ENCODE results near the gene GBE1. TPM values are rescaled to one million over a fixed set of nuclear protein-coding genes. Genes with fewer than 3 reads are reported as not detected.
"Not testable (repeated sequence)": the region's sequence is repeated elsewhere in the genome, so short reads cannot be mapped to it uniquely, and the experiment has no call there.

The GBE1 gene
- total RNA-seq, 1 donor from 2014 or later = 32.5 TPM

- ChIA-PET CTCF (no interaction called here), POLR2A (interaction anchor here (1.1 kb wide), 1 partner anchor 15 kb away, joined by 3 read pairs; the partner anchor contains the start of gene GBE1)
- TF ChIP-seq CTCF (IDR thresholded peaks at IDR 0.05) = no peak
- Mint-ChIP-seq H3K4me3 (no peak overlapping the region), H3K4me1 (no peaks in the 10 kb centered on the region), H3K9me3 (peaks cover 4% of the 10 kb centered on the region), H3K36me3 (ENCODE audit: low read depth) (no peaks in the 10 kb centered on the region), H3K27me3 (peaks cover 2% of the 10 kb centered on the region), H3K27ac (no peak overlapping the region)
- no peak for ATAC-seq (ENCODE audit: low read depth)
- no peak for DNase-seq
- intact Hi-C loops (cut with micrococcal nuclease) = no loop called here
These were observed 15.2 kb upstream of the GBE1 start for GRCh38 chr3:81776643-81777042.

GRCh38 chr3:81770710-81771109, 9.3 kb upstream of the GBE1 start:
- Mint-ChIP-seq H3K36me3 (ENCODE audit: low read depth) (no peaks in the 10 kb centered on the region), H3K27me3 (peaks cover 5% of the 10 kb centered on the region), H3K9me3 (no peaks in the 10 kb centered on the region), H3K4me3 (no peak overlapping the region), H3K27ac (no peak overlapping the region), H3K4me1 (no peaks in the 10 kb centered on the region)
- no peak for ATAC-seq (ENCODE audit: low read depth)
- DNase-seq = no peak
- TF ChIP-seq CTCF (IDR thresholded peaks at IDR 0.05) = no peak
- CTCF ChIA-PET = no interaction called here
- POLR2A ChIA-PET = no interaction called here
- intact Hi-C loops (cut with micrococcal nuclease) = no loop called here

- no peaks in the 10 kb centered on the region for H3K36me3 Mint-ChIP-seq (ENCODE audit: low read depth)
- H3K9me3 Mint-ChIP-seq = no peaks in the 10 kb centered on the region
- H3K27me3 Mint-ChIP-seq = peaks cover 4% of the 10 kb centered on the region
- no peak for ATAC-seq (ENCODE audit: low read depth)
- peaks cover 8% of the 10 kb centered on the region for H3K4me1 Mint-ChIP-seq
- no peak overlapping the region for H3K4me3 Mint-ChIP-seq
- TF ChIP-seq CTCF (IDR thresholded peaks at IDR 0.05) = no peak
- CTCF ChIA-PET = no interaction called here
- POLR2A ChIA-PET = no interaction called here
- intact Hi-C loops (cut with micrococcal nuclease) = no loop called here
- H3K27ac Mint-ChIP-seq = no peak overlapping the region
- DNase-seq = no peak
These were observed 7.9 kb upstream of the GBE1 start for GRCh38 chr3:81769299-81769698.

- CTCF ChIA-PET; H3K27me3 Mint-ChIP-seq; H3K9me3 Mint-ChIP-seq; H3K27ac Mint-ChIP-seq; intact Hi-C loops (cut with micrococcal nuclease); H3K36me3 Mint-ChIP-seq (ENCODE audit: low read depth); DNase-seq; POLR2A ChIA-PET; H3K4me3 Mint-ChIP-seq; ATAC-seq (ENCODE audit: low read depth): not testable (repeated sequence)
- H3K4me1 Mint-ChIP-seq = peaks cover 11% of the 10 kb centered on the region
These were observed 5.9 kb upstream of the GBE1 start for GRCh38 chr3:81767250-81767859.

GRCh38 chr3:81765400-81765799, 4.0 kb upstream of the GBE1 start:
- H3K4me3 Mint-ChIP-seq = no peak overlapping the region
- intact Hi-C loops (cut with micrococcal nuclease) = no loop called here
- no peak overlapping the region for H3K27ac Mint-ChIP-seq
- peaks cover 21% of the 10 kb centered on the region for H3K4me1 Mint-ChIP-seq
- H3K27me3 Mint-ChIP-seq = no peaks in the 10 kb centered on the region
- POLR2A ChIA-PET = no interaction called here
- CTCF ChIA-PET = no interaction called here
- TF ChIP-seq CTCF (IDR thresholded peaks at IDR 0.05) = no peak
- no peaks in the 10 kb centered on the region for H3K9me3 Mint-ChIP-seq
- H3K36me3 Mint-ChIP-seq (ENCODE audit: low read depth) = peaks cover 4% of the 10 kb centered on the region
- ATAC-seq (ENCODE audit: low read depth) (no peak), DNase-seq (no peak)

GRCh38 chr3:81764665-81765064, 3.2 kb upstream of the GBE1 start:
- Mint-ChIP-seq H3K4me3 (no peak overlapping the region), H3K9me3 (no peaks in the 10 kb centered on the region), H3K27me3 (no peaks in the 10 kb centered on the region), H3K36me3 (ENCODE audit: low read depth) (peaks cover 4% of the 10 kb centered on the region), H3K4me1 (peaks cover 27% of the 10 kb centered on the region), H3K27ac (no peak overlapping the region)
- TF ChIP-seq CTCF (IDR thresholded peaks at IDR 0.05) = no peak
- intact Hi-C loops (cut with micrococcal nuclease) = no loop called here
- ChIA-PET POLR2A (no interaction called here), CTCF (no interaction called here)
- DNase-seq (no peak), ATAC-seq (ENCODE audit: low read depth) (no peak)

Data from activated B cell treated with CpG ODN at 0.5 μM for 24 hours (primary cell).